PC-3 (cell line): ENCODE results near the gene KCNJ9. TPM values are rescaled to one million over a fixed set of nuclear protein-coding genes. Genes with fewer than 3 reads are reported as not detected.
A peak's percentile ranks its signal among the peaks of the same experiment; 100 is the strongest.

Experiments used
- ATAC-seq: fragments of 200-7000 bp; cut with Tn5 transposase; 2 replicates; pipeline ENCODE4 v1.9.1; 2020; ENCODE audit warnings: mild to moderate bottlenecking, moderate library complexity
- BruUV-seq: library from RNA; stranded (reverse); fragments of 400-500 nt; replicated peaks from 2 replicates; lab custom pipeline; 2021; lab: Mats Ljungman, UMichigan
- CTCF ChIA-PET: fragments of 300-600 bp; sonication (Branson Sonifier 250); formaldehyde crosslinking; loops from one replicate; lab custom pipeline; 2022; ENCODE audit warnings: antibody characterized with exemption; lab: Charles Lee
- POLR2A ChIA-PET: fragments of 300-600 bp; sonication (Branson Sonifier 250); formaldehyde crosslinking; loops from one replicate; lab custom pipeline; 2022; ENCODE audit warnings: antibody characterized with exemption; ENCODE audit not compliant: unreplicated experiment; lab: Charles Lee
- DNase-seq: peaks from one replicate; pipeline ENCODE4 v3.0.0-alpha.2; 2015
- H2AFZ ChIP-seq: fragments of 300-600 bp; sonication (generic); 2 replicates; pipeline ENCODE4 v1.6.0; 2016; ENCODE audit warnings: antibody characterized with exemption, low read length
- H3F3A ChIP-seq: fragments of 300-600 bp; sonication (generic); one replicate; pipeline ENCODE4 v1.6.0; 2017; ENCODE audit warnings: antibody characterized with exemption, low read length, control low read depth, mild to moderate bottlenecking; ENCODE audit not compliant: unreplicated experiment
- H3K27ac ChIP-seq: fragments of 300-600 bp; sonication (generic); 2 replicates; pipeline ENCODE4 v1.5.1; 2016; ENCODE audit warnings: mild to moderate bottlenecking, low read length
- H3K27me3 ChIP-seq: fragments of 300-600 bp; sonication (generic); 2 replicates; pipeline ENCODE4 v1.6.1; 2016; ENCODE audit warnings: low read length, mixed read lengths
- H3K36me3 ChIP-seq: fragments of 300-600 bp; sonication (generic); 2 replicates; pipeline ENCODE4 v1.6.1; 2016; ENCODE audit warnings: low read depth, mixed run types, low read length, mixed read lengths
- H3K4me1 ChIP-seq: fragments of 300-600 bp; sonication (generic); 2 replicates; pipeline ENCODE4 v1.5.1; 2016; ENCODE audit warnings: low read length; ENCODE audit not compliant: insufficient read depth
- H3K4me2 ChIP-seq: fragments of 300-600 bp; sonication (generic); 2 replicates; pipeline ENCODE4 v1.6.0; 2016; ENCODE audit warnings: low read length
- H3K4me3 ChIP-seq: fragments of 300-600 bp; sonication (generic); 2 replicates; pipeline ENCODE4 v1.5.1; 2016; ENCODE audit warnings: mild to moderate bottlenecking, low read length, mixed read lengths
- H3K79me2 ChIP-seq: fragments of 300-600 bp; sonication (generic); 2 replicates; pipeline ENCODE4 v1.6.1; 2017; ENCODE audit warnings: low read length, mixed read lengths
- H3K9ac ChIP-seq: fragments of 300-600 bp; sonication (generic); 2 replicates; pipeline ENCODE4 v1.6.0; 2016; ENCODE audit warnings: mild to moderate bottlenecking, low read length
- H3K9me2 ChIP-seq: fragments of 300-600 bp; sonication (generic); replicated peaks from 2 replicates; pipeline ENCODE4 v1.6.1; 2016; ENCODE audit warnings: mixed run types, low read length, mixed read lengths
- H3K9me3 ChIP-seq: fragments of 300-600 bp; sonication (generic); 2 replicates; pipeline ENCODE4 v1.6.1; 2016; ENCODE audit warnings: low read length, mixed read lengths
- H4K20me1 ChIP-seq: fragments of 300-600 bp; sonication (generic); 2 replicates; pipeline ENCODE4 v1.6.1; 2016; ENCODE audit warnings: low read length, mixed read lengths
- EZH2 ChIP-seq: fragments of 300-600 bp; sonication (generic); IDR thresholded peaks from one replicate; pipeline ENCODE4 v1.6.1; 2017; ENCODE audit warnings: antibody characterized with exemption, mild to moderate bottlenecking, low read length; ENCODE audit not compliant: unreplicated experiment
- EZH2phosphoT487 ChIP-seq: fragments of 300-600 bp; sonication (generic); IDR thresholded peaks from 2 replicates; pipeline ENCODE4 v1.6.1; 2018; ENCODE audit warnings: mild to moderate bottlenecking, antibody characterized with exemption, low read length, borderline replicate concordance
- intact Hi-C: fragments of 100-400 bp; cut with micrococcal nuclease; formaldehyde crosslinking; loops from 2 replicates; pipeline ENCODE4 v1.9.0; 2023
- total RNA-seq: library from RNA; depleted of rRNA; stranded (reverse); fragments of >200 nt; gene quantifications from 2 replicates; pipeline ENCODE4 v1.2.3, GENCODE V29; 2014
- TF ChIP-seq, protein P1 (sequence below): fragments of 300-600 bp; sonication (generic); conservative IDR thresholded peaks from 2 replicates; pipeline ENCODE4 v1.5.1; 2017; ENCODE audit warnings: antibody characterized with exemption, low read depth, mild to moderate bottlenecking, low read length

KCNJ9 gene
- total RNA-seq, 1 experiment from 2014 or later = not detected

DNA sequence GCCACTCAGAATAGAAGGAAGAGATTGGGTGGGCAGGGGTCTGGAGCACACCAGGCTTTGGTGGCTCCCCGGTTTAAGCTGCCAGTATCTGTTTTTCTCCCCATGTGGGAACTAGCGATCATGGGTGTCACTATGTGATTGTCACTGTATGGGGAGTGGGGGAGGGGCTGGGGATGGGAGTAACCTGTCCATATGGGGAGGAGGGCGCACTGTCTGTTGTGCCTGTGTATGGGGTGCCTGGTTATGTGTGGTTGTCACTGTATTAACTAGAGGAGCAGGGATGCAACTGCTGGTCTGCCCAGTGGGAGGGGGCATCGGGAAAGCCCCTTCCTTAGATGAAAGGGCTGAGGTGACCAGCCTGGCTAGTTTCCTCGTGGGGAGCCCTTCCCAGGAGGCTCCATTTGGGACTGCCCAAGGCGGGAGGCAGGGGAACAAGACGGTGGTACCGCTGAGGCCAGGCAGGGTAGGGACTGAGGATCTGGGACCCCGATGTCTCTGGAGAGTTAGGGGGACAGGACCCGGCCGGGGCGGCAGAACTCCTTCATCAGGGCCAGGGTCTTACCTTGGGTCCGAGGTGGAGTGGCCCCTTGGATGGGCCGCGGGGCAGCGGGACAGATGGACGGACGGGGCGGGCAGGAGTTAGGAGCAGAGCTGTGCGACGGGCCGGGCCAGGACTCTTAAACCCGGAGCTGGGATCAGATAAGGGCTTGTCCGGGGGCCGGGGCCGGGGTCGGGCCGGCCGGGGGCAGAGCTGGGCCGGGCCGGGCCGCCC is 11.7 kb upstream of the KCNJ9 start, which contains the start of gene KCNJ10:
Gene KCNJ10, minus strand, starts transcription at position 701 of the 772 bp plus-strand sequence. CDS start 27,628 bp downstream, outside the sequence.
- POLR2A ChIA-PET = no interaction called here
- Histone ChIP-seq H4K20me1 (no peaks in the 10 kb centered on the region), H3K9me2 (no peaks in the 10 kb centered on the region), H3F3A (no peaks in the 10 kb centered on the region), H3K9ac (no peak within 1 kb of the TSS), H3K36me3 (no peaks in the 10 kb centered on the region), H3K27ac (no peak within 1 kb of the TSS), H3K27me3 (peaks cover 53% of the 10 kb centered on the region), H3K4me2 (peak within 1 kb of the TSS; percentile 91), H2AFZ (peak within 1 kb of the TSS; percentile 83), H3K79me2 (no peaks in the 10 kb centered on the region), H3K9me3 (no peaks in the 10 kb centered on the region), H3K4me1 (0 out of 2 replicates have a peak, but pooled peaks cover 5% of the 10 kb centered on the region), H3K4me3 (peak within 1 kb of the TSS; percentile 68)
- no TSS peak for BruUV-seq
- CTCF ChIA-PET = no interaction called here
- TF ChIP-seq, protein P1, sequence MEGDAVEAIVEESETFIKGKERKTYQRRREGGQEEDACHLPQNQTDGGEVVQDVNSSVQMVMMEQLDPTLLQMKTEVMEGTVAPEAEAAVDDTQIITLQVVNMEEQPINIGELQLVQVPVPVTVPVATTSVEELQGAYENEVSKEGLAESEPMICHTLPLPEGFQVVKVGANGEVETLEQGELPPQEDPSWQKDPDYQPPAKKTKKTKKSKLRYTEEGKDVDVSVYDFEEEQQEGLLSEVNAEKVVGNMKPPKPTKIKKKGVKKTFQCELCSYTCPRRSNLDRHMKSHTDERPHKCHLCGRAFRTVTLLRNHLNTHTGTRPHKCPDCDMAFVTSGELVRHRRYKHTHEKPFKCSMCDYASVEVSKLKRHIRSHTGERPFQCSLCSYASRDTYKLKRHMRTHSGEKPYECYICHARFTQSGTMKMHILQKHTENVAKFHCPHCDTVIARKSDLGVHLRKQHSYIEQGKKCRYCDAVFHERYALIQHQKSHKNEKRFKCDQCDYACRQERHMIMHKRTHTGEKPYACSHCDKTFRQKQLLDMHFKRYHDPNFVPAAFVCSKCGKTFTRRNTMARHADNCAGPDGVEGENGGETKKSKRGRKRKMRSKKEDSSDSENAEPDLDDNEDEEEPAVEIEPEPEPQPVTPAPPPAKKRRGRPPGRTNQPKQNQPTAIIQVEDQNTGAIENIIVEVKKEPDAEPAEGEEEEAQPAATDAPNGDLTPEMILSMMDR = no peak
- no peak for TF ChIP-seq EZH2
- no peak for TF ChIP-seq EZH2phosphoT487
- ATAC-seq (peak; percentile 64), DNase-seq (no peak)
- intact Hi-C loops = no loop called here

DNA sequence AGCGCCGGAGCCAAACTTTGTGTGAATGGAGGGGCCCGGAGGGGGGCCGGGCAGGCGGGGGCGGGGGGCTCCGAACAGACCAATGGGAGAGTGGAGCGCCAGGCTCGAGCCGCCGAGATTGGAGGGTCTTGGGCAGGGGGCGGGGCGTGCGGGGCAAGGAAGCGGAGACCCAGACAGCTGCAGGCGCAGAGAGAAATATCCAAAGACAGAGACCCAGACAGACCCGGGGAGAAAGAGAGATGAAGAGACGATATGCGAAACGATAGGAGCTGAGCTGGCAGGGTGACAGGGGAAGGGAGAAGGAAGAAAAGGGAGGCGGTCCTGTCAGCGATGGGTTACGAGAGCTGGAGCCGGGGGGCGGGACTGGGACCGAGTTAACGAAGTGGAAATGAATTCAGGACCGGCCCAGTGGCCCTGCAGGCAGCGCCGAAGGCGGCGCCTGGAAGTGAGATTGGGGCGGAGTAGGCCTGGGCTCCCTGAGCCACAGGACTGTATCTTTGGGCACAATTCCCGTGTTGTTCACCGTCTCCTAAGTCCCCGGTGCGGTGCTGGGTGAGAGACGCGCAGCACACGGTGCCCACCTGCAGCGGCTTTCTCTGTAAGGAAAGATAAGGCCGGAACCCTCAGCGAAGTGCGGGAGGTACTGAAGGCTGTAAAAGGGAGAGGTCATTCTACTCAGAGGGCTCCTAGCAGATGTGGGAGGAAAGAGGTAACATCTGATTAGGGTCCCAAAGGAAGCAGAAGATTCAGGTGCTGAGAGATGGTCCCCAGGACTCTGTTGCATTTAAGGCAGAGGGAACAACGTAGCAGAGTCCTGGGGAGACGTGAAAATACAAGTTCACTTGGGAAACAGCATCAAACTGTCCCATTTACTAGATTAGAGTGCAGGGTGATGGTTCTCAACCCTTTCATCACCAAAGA is 10.8 kb upstream of the KCNJ9 start:
- no peak for TF ChIP-seq EZH2
- TF ChIP-seq EZH2phosphoT487 = no peak
- TF ChIP-seq, protein P1 = no peak
- H3K9me2 ChIP-seq = no peaks in the 10 kb centered on the region
- H3K27ac ChIP-seq = no peak overlapping the region
- no peaks in the 10 kb centered on the region for H3K9me3 ChIP-seq
- H3F3A ChIP-seq = no peaks in the 10 kb centered on the region
- DNase-seq = peak; percentile 59
- ChIA-PET CTCF (interaction anchor here (0.6 kb wide), 1 partner anchor 294 kb away, joined by 5 read pairs; no protein-coding TSS in a partner anchor), POLR2A (interaction anchor here (0.6 kb wide), 1 partner anchor 44 kb away, joined by 3 read pairs; no protein-coding TSS in a partner anchor)
- H4K20me1 ChIP-seq = no peaks in the 10 kb centered on the region
- H3K36me3 ChIP-seq = no peaks in the 10 kb centered on the region
- H3K4me2 ChIP-seq = peak overlapping the region; percentile 91
- H3K4me3 ChIP-seq = peak overlapping the region; percentile 68
- no TSS peak for BruUV-seq
- H3K4me1 ChIP-seq = 0 out of 2 replicates have a peak, but pooled peaks cover 5% of the 10 kb centered on the region
- intact Hi-C loops = no loop called here
- H2AFZ ChIP-seq = peak overlapping the region; percentile 83
- ATAC-seq = peak; percentile 91
- no peak overlapping the region for H3K9ac ChIP-seq
- peaks cover 53% of the 10 kb centered on the region for H3K27me3 ChIP-seq
- no peaks in the 10 kb centered on the region for H3K79me2 ChIP-seq
